GM15510 (cell line): ENCODE data around the gene SERTAD1.

Source experiments
- POLR2A ChIP-seq: IDR thresholded peaks from 3 replicates; pipeline ENCODE4 v1.6.1; 2011; ENCODE audit warnings: borderline replicate concordance; ENCODE audit not compliant: insufficient read length; ENCODE audit errors: extremely low read depth

Gene SERTAD1

DNA sequence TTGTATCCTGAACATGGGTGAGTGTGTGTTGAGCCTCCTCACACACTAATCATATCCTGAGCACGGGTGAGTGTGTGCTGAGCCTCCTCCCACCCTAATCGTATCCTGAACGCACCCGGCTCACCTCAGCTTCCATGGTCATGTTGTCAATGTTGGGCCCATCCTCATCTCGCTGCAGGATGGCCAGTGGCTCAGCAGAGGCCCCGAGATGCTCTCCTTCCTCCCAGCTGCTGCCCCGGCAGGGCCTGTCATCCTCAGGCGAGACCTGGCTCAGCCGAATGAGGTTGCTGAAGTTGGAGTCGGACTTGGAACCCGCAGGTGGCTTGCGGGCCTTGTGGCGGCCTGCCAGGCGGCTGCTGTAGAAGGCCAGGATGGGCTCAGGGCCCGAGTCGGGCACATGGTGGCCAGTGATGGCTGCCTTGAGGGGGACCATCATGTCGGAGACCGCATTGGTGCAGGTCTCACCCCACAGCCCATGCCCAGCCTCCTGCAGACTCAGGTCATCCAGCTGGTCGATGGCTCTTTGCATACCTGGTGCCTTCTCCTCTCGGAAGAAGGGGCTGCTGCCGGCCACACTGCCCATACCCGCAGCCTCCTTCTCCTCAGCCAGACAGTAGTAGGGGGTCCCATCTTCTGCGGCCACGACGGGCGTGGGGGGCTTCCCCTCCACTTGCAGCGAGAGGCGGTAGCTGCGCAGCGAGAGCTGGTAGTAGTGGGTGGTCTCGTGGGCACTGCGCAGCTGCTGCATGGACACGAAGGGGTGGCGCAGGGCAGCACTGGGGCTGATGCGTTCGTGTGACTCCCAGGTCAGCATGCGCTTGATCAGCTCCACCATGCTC, 45.4 kb downstream of the SERTAD1 start:
- no peak for TF ChIP-seq POLR2A

DNA sequence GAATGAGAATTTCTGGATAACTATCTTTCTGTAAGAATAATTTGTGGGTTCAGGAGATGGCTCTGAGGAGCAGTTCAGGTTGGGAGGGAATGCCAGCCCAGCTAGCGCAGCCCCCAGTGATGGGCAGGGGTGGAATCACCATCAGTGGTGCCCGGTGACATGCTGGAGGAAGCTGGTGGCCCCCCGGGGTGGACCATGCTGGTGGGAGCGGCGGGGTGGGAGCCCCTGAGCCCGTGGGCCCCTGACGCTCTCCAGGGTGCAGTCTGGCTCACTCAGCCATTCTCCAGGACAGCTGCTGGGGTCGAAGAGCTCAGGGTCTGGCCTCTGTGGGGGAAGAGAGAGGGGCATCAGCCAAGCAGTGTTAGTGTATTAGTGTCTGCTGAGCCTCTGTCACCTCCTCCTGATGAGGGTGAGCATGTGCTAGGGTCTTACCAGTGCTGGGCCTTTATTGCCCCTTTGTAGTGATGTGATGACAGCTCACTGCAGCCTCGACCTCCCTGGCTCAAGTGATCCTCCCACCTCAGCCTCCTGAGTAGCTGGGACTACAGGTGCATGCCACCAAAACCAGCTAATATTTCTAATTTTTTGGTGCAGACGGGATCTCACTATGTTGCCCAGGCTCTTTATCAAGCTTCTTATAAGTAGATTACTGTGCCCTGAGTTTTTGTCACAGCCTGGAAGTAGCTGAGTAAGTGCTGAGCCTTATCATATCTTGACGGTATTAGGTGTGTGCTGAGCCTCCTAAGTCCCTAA, 46.2 kb downstream of the SERTAD1 start:
- no peak for TF ChIP-seq POLR2A

DNA sequence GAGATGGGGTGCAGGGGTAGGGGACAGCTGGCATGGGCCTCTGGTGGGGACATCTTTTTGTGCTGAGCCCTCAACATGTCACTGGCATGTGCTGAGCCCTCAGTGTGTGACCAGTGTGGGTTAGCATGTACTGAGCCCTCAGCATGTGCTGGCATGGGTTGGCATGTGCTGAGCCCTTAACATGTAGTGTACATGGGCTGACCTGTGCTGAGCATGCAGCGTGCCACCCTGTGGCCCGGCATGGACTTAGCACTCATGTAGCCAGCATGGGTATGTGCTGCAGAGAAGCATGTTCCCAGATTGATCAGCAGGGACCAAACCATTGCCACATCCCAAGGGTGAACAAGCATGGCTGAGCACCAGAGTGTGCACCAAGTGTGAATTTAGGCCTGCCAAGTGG, 47.3 kb downstream of the SERTAD1 start:
- TF ChIP-seq POLR2A = no peak

DNA sequence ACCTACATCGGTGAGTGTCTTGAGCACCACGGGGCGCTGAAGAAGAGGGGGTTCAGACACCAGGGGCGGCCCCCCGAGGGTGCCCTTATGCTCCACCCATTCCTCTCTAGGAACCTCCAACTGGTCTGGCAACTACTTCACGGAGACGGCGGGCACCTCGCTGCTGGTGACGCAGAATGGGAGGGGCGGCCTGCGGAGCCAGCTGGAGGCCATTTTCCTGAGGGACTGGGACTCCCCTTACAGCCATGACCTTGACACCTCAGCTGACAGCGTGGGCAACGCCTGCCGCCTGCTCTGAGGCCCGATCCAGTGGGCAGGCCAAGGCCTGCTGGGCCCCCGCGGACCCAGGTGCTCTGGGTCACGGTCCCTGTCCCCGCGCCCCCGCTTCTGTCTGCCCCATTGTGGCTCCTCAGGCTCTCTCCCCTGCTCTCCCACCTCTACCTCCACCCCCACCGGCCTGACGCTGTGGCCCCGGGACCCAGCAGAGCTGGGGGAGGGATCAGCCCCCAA, 47.9 kb downstream of the SERTAD1 start:
- no peak for TF ChIP-seq POLR2A

DNA sequence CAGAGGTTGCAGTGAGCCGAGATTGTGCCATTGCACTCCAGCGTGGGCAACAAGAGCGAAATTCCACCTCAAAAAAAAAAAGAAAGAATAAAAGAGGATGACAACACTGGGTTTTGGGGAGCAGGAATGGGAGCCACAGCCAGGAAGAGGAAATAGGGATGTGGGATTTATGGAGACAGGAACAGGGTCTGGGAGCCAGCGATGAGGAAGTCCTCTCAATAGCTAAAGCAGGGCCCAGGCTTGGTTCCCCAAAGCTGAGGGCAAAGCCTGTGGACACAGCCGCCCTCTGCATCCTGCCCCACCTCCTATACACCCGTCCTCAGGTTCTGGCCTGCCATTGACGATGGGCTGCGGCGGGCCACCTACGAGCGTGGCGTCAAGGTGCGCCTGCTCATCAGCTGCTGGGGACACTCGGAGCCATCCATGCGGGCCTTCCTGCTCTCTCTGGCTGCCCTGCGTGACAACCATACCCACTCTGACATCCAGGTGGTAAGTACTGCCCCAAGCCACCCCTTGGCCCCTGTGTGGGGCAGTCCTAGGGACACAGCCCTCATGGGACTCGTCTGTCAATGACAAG, 49.4 kb downstream of the SERTAD1 start:
- no peak for TF ChIP-seq POLR2A

DNA sequence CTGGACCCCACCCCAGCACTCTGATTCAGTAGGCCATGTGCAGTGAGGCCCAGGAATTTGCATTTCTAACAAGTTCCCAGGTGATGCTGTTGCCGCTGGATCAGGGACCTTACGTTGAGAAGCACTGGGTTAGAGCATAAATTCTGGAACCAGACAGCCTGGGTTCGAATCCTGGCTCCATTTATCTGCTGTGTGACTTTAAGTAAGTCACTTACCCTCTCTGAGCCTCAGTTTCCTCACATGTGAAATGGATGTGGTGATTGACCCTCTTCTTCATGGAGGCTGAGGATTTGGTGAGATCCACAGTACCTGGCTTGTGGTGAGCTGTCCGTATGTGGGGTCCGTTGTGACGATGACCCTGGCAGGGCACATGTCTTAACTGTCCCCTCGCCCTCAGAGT, 51.7 kb downstream of the SERTAD1 start:
- no peak for TF ChIP-seq POLR2A

DNA sequence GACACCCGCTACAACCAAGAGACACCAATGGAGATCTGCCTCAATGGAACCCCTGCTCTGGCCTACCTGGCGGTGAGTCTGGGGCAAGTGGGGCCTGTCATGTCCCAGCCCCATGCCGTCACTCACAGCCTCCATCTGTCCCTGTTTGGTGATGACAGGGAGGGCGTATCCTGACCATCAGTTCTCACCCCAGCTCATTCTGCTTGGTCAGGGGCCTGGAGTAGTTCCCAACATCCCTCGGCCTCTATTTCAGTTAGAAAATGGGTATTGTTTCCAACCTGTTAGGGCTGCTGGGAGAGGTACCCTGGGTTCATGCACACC, 54.0 kb downstream of the SERTAD1 start:
- no peak for TF ChIP-seq POLR2A
